Measurements from ENCODE around the gene ZNF217.
"Not testable (repeated sequence)": the region's sequence is repeated elsewhere in the genome, so short reads cannot be mapped to it uniquely, and the experiment has no call there.

ZNF217 gene

GRCh38 chr20:53624927-53625250 is 31.2 kb upstream of the ZNF217 start:
- not testable (repeated sequence) for H3K14ac ChIP-seq (ENCODE audit: low read length); H2BK120ac ChIP-seq (ENCODE audit: low read depth, low read length); H4K91ac ChIP-seq (ENCODE audit: low read depth, low read length, poor library complexity); DNase-seq (ENCODE audit: low spot score); H3K9ac ChIP-seq (ENCODE audit: low read depth, low read length, poor library complexity); H3K9me3 ChIP-seq (replicated peaks in 1 of 2; ENCODE audit: control insufficient read depth in 2 of 2, insufficient read depth in 1 of 2, low read depth in 1 of 2, low read length in 2 of 2); H3K4ac ChIP-seq (ENCODE audit: low read length); H2BK5ac ChIP-seq (ENCODE audit: low read length); H3K4me2 ChIP-seq (ENCODE audit: insufficient read depth, low read length, poor library complexity, severe bottlenecking); H3K79me1 ChIP-seq (ENCODE audit: low read depth, low read length); H3K4me3 ChIP-seq (ENCODE audit: low read length in 2 of 2); H3K36me3 ChIP-seq (replicated peaks in 1 of 2; ENCODE audit: control insufficient read depth in 2 of 2, insufficient read depth in 2 of 2, low read length in 2 of 2); H2BK12ac ChIP-seq (ENCODE audit: low read length); H3K27me3 ChIP-seq (ENCODE audit: control insufficient read depth in 3 of 3, insufficient read depth in 3 of 3, low read depth in 1 of 3, low read length in 3 of 3); H4K8ac ChIP-seq (ENCODE audit: low read depth, low read length); H3K18ac ChIP-seq (ENCODE audit: low read length); H2AFZ ChIP-seq (ENCODE audit: low read length); H2BK15ac ChIP-seq (ENCODE audit: low read length); H2AK5ac ChIP-seq (ENCODE audit: low read depth, low read length); H3K23ac ChIP-seq (ENCODE audit: low read depth, low read length, poor library complexity); H3K27ac ChIP-seq (replicated peaks; ENCODE audit: low read length)
- H3K4me1 ChIP-seq (ENCODE audit: control insufficient read depth in 2 of 2, insufficient read depth in 1 of 2, low read depth in 1 of 2, low read length in 2 of 2): peaks cover 7 to 13% of the 10 kb centered on the region in 2 donors
- WGBS, 2 donors (ENCODE audit: extremely low coverage in 2 of 2, insufficient read length in 2 of 2, insufficient replicate concordance in 1 of 2): no CpG with 5 or more reads among the region's 7 CpGs

- H3K27me3 ChIP-seq (ENCODE audit: control insufficient read depth in 3 of 3, insufficient read depth in 3 of 3, low read depth in 1 of 3, low read length in 3 of 3): no peaks in the 10 kb centered on the region
- peak overlapping the region in 1 of 2 donors; percentile 38 for H3K4me3 ChIP-seq (ENCODE audit: low read length in 2 of 2)
- H3K4ac ChIP-seq (ENCODE audit: low read length): no peak overlapping the region
- H3K4me2 ChIP-seq (ENCODE audit: insufficient read depth, low read length, poor library complexity, severe bottlenecking): peak overlapping the region; percentile 61
- H3K36me3 ChIP-seq (replicated peaks in 1 of 2; ENCODE audit: control insufficient read depth in 2 of 2, insufficient read depth in 2 of 2, low read length in 2 of 2): no peaks in the 10 kb centered on the region
- no peak overlapping the region for H3K18ac ChIP-seq (ENCODE audit: low read length)
- H4K8ac ChIP-seq (ENCODE audit: low read depth, low read length): no peak overlapping the region
- H2BK120ac ChIP-seq (ENCODE audit: low read depth, low read length): no peak overlapping the region
- no CpG with 5 or more reads among the region's 13 CpGs for WGBS, 2 donors (ENCODE audit: extremely low coverage in 2 of 2, insufficient read length in 2 of 2, insufficient replicate concordance in 1 of 2)
- no peaks in the 10 kb centered on the region for H3K79me1 ChIP-seq (ENCODE audit: low read depth, low read length)
- no peak overlapping the region for H3K14ac ChIP-seq (ENCODE audit: low read length)
- no peak overlapping the region for H3K9ac ChIP-seq (ENCODE audit: low read depth, low read length, poor library complexity)
- H2BK15ac ChIP-seq (ENCODE audit: low read length): no peak overlapping the region
- no peak overlapping the region for H4K91ac ChIP-seq (ENCODE audit: low read depth, low read length, poor library complexity)
- peak; percentile 26 for DNase-seq (ENCODE audit: low spot score)
- H2BK5ac ChIP-seq (ENCODE audit: low read length): no peak overlapping the region
- peaks cover 7 to 13% of the 10 kb centered on the region in 2 donors for H3K4me1 ChIP-seq (ENCODE audit: control insufficient read depth in 2 of 2, insufficient read depth in 1 of 2, low read depth in 1 of 2, low read length in 2 of 2)
- peak overlapping the region; percentile 30 for H3K27ac ChIP-seq (replicated peaks; ENCODE audit: low read length)
- no peak overlapping the region for H2AK5ac ChIP-seq (ENCODE audit: low read depth, low read length)
- H2BK12ac ChIP-seq (ENCODE audit: low read length): no peak overlapping the region
- peak overlapping the region; percentile 78 for H2AFZ ChIP-seq (ENCODE audit: low read length)
- H3K23ac ChIP-seq (ENCODE audit: low read depth, low read length, poor library complexity): no peak overlapping the region
- H3K9me3 ChIP-seq (replicated peaks in 1 of 2; ENCODE audit: control insufficient read depth in 2 of 2, insufficient read depth in 1 of 2, low read depth in 1 of 2, low read length in 2 of 2): no peaks in the 10 kb centered on the region
Measured at GRCh38 chr20:53623454-53624211, 30.0 kb upstream of the ZNF217 start.

- no peak overlapping the region for H2BK120ac ChIP-seq (ENCODE audit: low read depth, low read length)
- H3K9ac ChIP-seq (ENCODE audit: low read depth, low read length, poor library complexity): no peak overlapping the region
- peak overlapping the region; percentile 61 for H3K4me2 ChIP-seq (ENCODE audit: insufficient read depth, low read length, poor library complexity, severe bottlenecking)
- no peak overlapping the region for H2BK15ac ChIP-seq (ENCODE audit: low read length)
- no peak overlapping the region for H4K8ac ChIP-seq (ENCODE audit: low read depth, low read length)
- H3K79me1 ChIP-seq (ENCODE audit: low read depth, low read length): no peaks in the 10 kb centered on the region
- H2BK12ac ChIP-seq (ENCODE audit: low read length): no peak overlapping the region
- peak overlapping the region; percentile 78 for H2AFZ ChIP-seq (ENCODE audit: low read length)
- H3K9me3 ChIP-seq (replicated peaks in 1 of 2; ENCODE audit: control insufficient read depth in 2 of 2, insufficient read depth in 1 of 2, low read depth in 1 of 2, low read length in 2 of 2): no peaks in the 10 kb centered on the region
- no peak overlapping the region for H4K91ac ChIP-seq (ENCODE audit: low read depth, low read length, poor library complexity)
- no peak overlapping the region for H2BK5ac ChIP-seq (ENCODE audit: low read length)
- H3K36me3 ChIP-seq (replicated peaks in 1 of 2; ENCODE audit: control insufficient read depth in 2 of 2, insufficient read depth in 2 of 2, low read length in 2 of 2): no peaks in the 10 kb centered on the region
- H3K4me3 ChIP-seq (ENCODE audit: low read length in 2 of 2): peak overlapping the region in 1 of 2 donors; percentile 38
- H3K23ac ChIP-seq (ENCODE audit: low read depth, low read length, poor library complexity): no peak overlapping the region
- DNase-seq (ENCODE audit: low spot score): no peak
- no CpG with 5 or more reads among the region's 3 CpGs for WGBS, 2 donors (ENCODE audit: extremely low coverage in 2 of 2, insufficient read length in 2 of 2, insufficient replicate concordance in 1 of 2)
- no peak overlapping the region for H3K14ac ChIP-seq (ENCODE audit: low read length)
- no peak overlapping the region for H3K4ac ChIP-seq (ENCODE audit: low read length)
- peaks cover 7 to 13% of the 10 kb centered on the region in 2 donors for H3K4me1 ChIP-seq (ENCODE audit: control insufficient read depth in 2 of 2, insufficient read depth in 1 of 2, low read depth in 1 of 2, low read length in 2 of 2)
- no peak overlapping the region for H3K18ac ChIP-seq (ENCODE audit: low read length)
- H3K27ac ChIP-seq (replicated peaks; ENCODE audit: low read length): no peak overlapping the region
- H2AK5ac ChIP-seq (ENCODE audit: low read depth, low read length): no peak overlapping the region
- H3K27me3 ChIP-seq (ENCODE audit: control insufficient read depth in 3 of 3, insufficient read depth in 3 of 3, low read depth in 1 of 3, low read length in 3 of 3): no peaks in the 10 kb centered on the region
Measured at GRCh38 chr20:53623134-53623453, 29.5 kb upstream of the ZNF217 start.

- Histone ChIP-seq H3K79me1 (ENCODE audit: low read depth, low read length) (no peaks in the 10 kb centered on the region), H3K9me3 (replicated peaks in 1 of 2; ENCODE audit: control insufficient read depth in 2 of 2, insufficient read depth in 1 of 2, low read depth in 1 of 2, low read length in 2 of 2) (no peaks in the 10 kb centered on the region), H2AK5ac (ENCODE audit: low read depth, low read length) (no peak overlapping the region), H3K36me3 (replicated peaks in 1 of 2; ENCODE audit: control insufficient read depth in 2 of 2, insufficient read depth in 2 of 2, low read length in 2 of 2) (no peaks in the 10 kb centered on the region), H4K91ac (ENCODE audit: low read depth, low read length, poor library complexity) (no peak overlapping the region), H3K27me3 (ENCODE audit: control insufficient read depth in 3 of 3, insufficient read depth in 3 of 3, low read depth in 1 of 3, low read length in 3 of 3) (no peaks in the 10 kb centered on the region), H2BK15ac (ENCODE audit: low read length) (no peak overlapping the region), H3K4me3 (ENCODE audit: low read length in 2 of 2) (no peak overlapping the region), H2BK5ac (ENCODE audit: low read length) (no peak overlapping the region), H3K23ac (ENCODE audit: low read depth, low read length, poor library complexity) (no peak overlapping the region), H2BK12ac (ENCODE audit: low read length) (no peak overlapping the region), H2AFZ (ENCODE audit: low read length) (peak overlapping the region; percentile 76), H3K14ac (ENCODE audit: low read length) (no peak overlapping the region), H3K18ac (ENCODE audit: low read length) (no peak overlapping the region), H2BK120ac (ENCODE audit: low read depth, low read length) (no peak overlapping the region), H3K4me1 (ENCODE audit: control insufficient read depth in 2 of 2, insufficient read depth in 1 of 2, low read depth in 1 of 2, low read length in 2 of 2) (peaks cover 7 to 13% of the 10 kb centered on the region in 2 donors), H3K4me2 (ENCODE audit: insufficient read depth, low read length, poor library complexity, severe bottlenecking) (no peak overlapping the region), H3K9ac (ENCODE audit: low read depth, low read length, poor library complexity) (no peak overlapping the region), H3K4ac (ENCODE audit: low read length) (no peak overlapping the region), H3K27ac (replicated peaks; ENCODE audit: low read length) (peak overlapping the region; percentile 25), H4K8ac (ENCODE audit: low read depth, low read length) (no peak overlapping the region)
- WGBS, 2 donors (ENCODE audit: extremely low coverage in 2 of 2, insufficient read length in 2 of 2, insufficient replicate concordance in 1 of 2): no CpG with 5 or more reads among the region's 7 CpGs
- no peak for DNase-seq (ENCODE audit: low spot score)
Measured at GRCh38 chr20:53622247-53623133, 28.9 kb upstream of the ZNF217 start.
